Body of pancreas (tissue), 4 donors: Measurements from ENCODE around the gene ANP32A.

Experiments
- POLR2A ChIP-seq, 3 donors: fragments of 450-650 bp; IDR thresholded peaks; one replicate each; pipeline ENCODE4 v1.6.1; 2016; ENCODE audit warnings: antibody characterized with exemption in 3 of 3, mild to moderate bottlenecking in 2 of 3
- TF ChIP-seq, protein P1 (sequence below), 7 experiments: fragments of 450-650 bp in 4 of 7; fragments of 200-600 bp in 3 of 7; sonication (generic) in 3 of 7; IDR thresholded peaks; one replicate each; pipeline ENCODE4 v1.5.1; 2016 to 2019; ENCODE audit warnings: antibody characterized with exemption in 7 of 7

DNA sequence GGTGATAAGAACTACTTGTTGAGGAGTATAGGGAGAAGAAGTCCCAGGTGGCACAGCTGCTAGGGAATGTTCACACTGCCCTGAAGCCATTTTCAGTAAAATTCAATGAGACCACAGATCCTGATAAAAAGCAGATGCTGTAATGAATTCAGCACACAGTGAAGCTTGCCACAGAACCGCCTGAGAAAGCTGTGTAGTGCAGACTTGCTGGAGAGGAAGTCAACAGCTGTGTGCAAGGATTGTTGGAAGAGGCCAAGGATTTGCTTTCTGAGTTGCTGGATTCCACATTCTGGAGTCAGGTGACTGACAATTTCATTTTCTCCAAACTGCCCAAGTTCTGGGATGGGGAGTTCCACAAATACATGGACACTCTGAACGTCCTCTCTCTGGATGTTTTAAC is 70.9 kb downstream of the ANP32A start:
- TF ChIP-seq, protein P1, sequence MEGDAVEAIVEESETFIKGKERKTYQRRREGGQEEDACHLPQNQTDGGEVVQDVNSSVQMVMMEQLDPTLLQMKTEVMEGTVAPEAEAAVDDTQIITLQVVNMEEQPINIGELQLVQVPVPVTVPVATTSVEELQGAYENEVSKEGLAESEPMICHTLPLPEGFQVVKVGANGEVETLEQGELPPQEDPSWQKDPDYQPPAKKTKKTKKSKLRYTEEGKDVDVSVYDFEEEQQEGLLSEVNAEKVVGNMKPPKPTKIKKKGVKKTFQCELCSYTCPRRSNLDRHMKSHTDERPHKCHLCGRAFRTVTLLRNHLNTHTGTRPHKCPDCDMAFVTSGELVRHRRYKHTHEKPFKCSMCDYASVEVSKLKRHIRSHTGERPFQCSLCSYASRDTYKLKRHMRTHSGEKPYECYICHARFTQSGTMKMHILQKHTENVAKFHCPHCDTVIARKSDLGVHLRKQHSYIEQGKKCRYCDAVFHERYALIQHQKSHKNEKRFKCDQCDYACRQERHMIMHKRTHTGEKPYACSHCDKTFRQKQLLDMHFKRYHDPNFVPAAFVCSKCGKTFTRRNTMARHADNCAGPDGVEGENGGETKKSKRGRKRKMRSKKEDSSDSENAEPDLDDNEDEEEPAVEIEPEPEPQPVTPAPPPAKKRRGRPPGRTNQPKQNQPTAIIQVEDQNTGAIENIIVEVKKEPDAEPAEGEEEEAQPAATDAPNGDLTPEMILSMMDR (IDR thresholded peaks at IDR 0.05): no peak
- no peak for TF ChIP-seq POLR2A (IDR thresholded peaks at IDR 0.05)
